Measurements from ENCODE around the gene CYP1B1. TPM values are rescaled to one million over a fixed set of nuclear protein-coding genes. Genes with fewer than 3 reads are reported as not detected.

The CYP1B1 gene
- total RNA-seq, 1 donor from 2014 or later, result 54.5 TPM

- peaks cover 18% of the 10 kb centered on the region for H3K9me3 Mint-ChIP-seq
- H3K27ac Mint-ChIP-seq, result no peak overlapping the region
- no peak overlapping the region for H3K4me3 Mint-ChIP-seq
- H3K36me3 Mint-ChIP-seq, result no peaks in the 10 kb centered on the region
- H3K4me1 Mint-ChIP-seq, result peaks cover 16% of the 10 kb centered on the region
- peaks cover 19% of the 10 kb centered on the region for H3K27me3 Mint-ChIP-seq (ENCODE audit: low read depth)
- TF ChIP-seq, protein P1, sequence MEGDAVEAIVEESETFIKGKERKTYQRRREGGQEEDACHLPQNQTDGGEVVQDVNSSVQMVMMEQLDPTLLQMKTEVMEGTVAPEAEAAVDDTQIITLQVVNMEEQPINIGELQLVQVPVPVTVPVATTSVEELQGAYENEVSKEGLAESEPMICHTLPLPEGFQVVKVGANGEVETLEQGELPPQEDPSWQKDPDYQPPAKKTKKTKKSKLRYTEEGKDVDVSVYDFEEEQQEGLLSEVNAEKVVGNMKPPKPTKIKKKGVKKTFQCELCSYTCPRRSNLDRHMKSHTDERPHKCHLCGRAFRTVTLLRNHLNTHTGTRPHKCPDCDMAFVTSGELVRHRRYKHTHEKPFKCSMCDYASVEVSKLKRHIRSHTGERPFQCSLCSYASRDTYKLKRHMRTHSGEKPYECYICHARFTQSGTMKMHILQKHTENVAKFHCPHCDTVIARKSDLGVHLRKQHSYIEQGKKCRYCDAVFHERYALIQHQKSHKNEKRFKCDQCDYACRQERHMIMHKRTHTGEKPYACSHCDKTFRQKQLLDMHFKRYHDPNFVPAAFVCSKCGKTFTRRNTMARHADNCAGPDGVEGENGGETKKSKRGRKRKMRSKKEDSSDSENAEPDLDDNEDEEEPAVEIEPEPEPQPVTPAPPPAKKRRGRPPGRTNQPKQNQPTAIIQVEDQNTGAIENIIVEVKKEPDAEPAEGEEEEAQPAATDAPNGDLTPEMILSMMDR (IDR thresholded peaks at IDR 0.05; ENCODE audit: unreplicated experiment), result no peak
- DNase-seq (ENCODE audit: low spot score in 2 of 2, unreplicated experiment in 2 of 2), result no peak
Observed at GRCh38 chr2:38037325-38037724, 38.6 kb downstream of the CYP1B1 start.

DNA sequence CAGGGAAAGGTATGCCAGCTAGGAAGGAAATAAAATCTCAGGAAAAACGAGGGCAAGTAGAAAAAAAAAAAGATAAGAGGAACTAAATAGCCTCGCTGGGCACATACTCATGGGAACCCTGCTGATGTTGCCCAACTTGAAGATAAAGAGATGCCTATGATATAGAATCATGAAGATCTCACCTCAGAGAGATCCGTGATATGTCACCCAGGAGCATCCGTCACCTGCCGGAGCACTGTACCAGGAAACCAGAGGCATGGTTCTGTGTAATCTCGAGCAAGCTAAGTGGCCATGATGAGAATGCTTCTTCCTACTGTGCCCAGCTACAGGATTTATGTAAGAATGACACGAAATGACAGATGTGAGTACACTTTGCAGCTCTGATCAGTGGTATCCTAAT is 40.0 kb downstream of the CYP1B1 start:
- peaks cover 19% of the 10 kb centered on the region for H3K27me3 Mint-ChIP-seq (ENCODE audit: low read depth)
- H3K36me3 Mint-ChIP-seq, result no peaks in the 10 kb centered on the region
- H3K27ac Mint-ChIP-seq, result no peak overlapping the region
- DNase-seq (ENCODE audit: low spot score in 2 of 2, unreplicated experiment in 2 of 2), result no peak
- H3K4me3 Mint-ChIP-seq, result no peak overlapping the region
- TF ChIP-seq, protein P1 (IDR thresholded peaks at IDR 0.05; ENCODE audit: unreplicated experiment), result no peak
- H3K4me1 Mint-ChIP-seq, result peaks cover 16% of the 10 kb centered on the region
- peaks cover 5% of the 10 kb centered on the region for H3K9me3 Mint-ChIP-seq

DNA sequence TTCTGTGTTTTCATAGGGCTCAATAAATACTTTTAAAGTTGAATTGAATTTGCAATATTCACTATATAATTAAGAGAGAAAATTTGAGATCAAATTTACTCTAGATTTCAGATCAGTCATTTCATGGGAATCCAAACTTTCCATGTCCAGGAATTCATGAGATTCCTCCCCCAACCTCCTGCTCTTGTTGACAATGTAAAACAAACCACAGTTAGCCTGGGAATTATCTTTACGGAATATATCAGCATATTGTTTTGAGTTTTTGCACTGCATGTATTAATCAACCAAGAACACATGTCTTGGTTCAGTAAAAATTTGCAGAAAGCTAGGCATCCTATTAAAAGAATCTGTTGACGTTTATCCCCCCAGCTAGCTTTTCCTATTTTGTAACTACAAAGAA is 42.3 kb downstream of the CYP1B1 start:
- H3K36me3 Mint-ChIP-seq, result no peaks in the 10 kb centered on the region
- H3K27me3 Mint-ChIP-seq (ENCODE audit: low read depth), result peaks cover 19% of the 10 kb centered on the region
- peaks cover 16% of the 10 kb centered on the region for H3K4me1 Mint-ChIP-seq
- H3K9me3 Mint-ChIP-seq, result no peaks in the 10 kb centered on the region
- no peak for DNase-seq (ENCODE audit: low spot score in 2 of 2, unreplicated experiment in 2 of 2)
- no peak overlapping the region for H3K27ac Mint-ChIP-seq
- TF ChIP-seq, protein P1 (IDR thresholded peaks at IDR 0.05; ENCODE audit: unreplicated experiment), result no peak
- H3K4me3 Mint-ChIP-seq, result no peak overlapping the region

DNA sequence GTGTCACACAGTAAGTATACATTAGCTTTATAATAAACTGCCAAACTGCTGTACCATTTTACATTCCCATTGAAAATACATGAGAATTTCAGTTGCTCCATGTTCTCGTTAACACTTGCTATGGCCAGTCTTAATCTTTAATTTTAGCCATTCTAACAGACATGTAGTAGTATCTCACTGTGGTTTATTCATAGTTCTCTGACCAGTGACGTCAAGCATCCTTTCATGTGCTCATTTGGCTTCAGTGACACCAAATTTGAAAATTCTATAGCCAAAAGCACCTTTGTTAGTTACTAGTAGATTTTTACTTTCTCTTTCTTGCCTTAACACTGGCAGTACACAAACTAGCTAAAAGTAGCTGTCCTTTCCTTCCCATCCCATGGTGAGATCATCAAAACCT is 43.0 kb downstream of the CYP1B1 start:
- H3K27ac Mint-ChIP-seq, result no peak overlapping the region
- no peaks in the 10 kb centered on the region for H3K36me3 Mint-ChIP-seq
- no peak for DNase-seq (ENCODE audit: low spot score in 2 of 2, unreplicated experiment in 2 of 2)
- TF ChIP-seq, protein P1 (IDR thresholded peaks at IDR 0.05; ENCODE audit: unreplicated experiment), result no peak
- H3K27me3 Mint-ChIP-seq (ENCODE audit: low read depth), result peaks cover 14% of the 10 kb centered on the region
- H3K4me3 Mint-ChIP-seq, result no peak overlapping the region
- H3K9me3 Mint-ChIP-seq, result no peaks in the 10 kb centered on the region
- peaks cover 11% of the 10 kb centered on the region for H3K4me1 Mint-ChIP-seq

GRCh38 chr2:38030635-38031355 is 45.2 kb downstream of the CYP1B1 start:
- TF ChIP-seq, protein P1 (IDR thresholded peaks at IDR 0.05; ENCODE audit: unreplicated experiment), result no peak
- DNase-seq (ENCODE audit: low spot score in 2 of 2, unreplicated experiment in 2 of 2), result no peak
- Mint-ChIP-seq H3K4me1 (peaks cover 6% of the 10 kb centered on the region), H3K27me3 (ENCODE audit: low read depth) (no peaks in the 10 kb centered on the region), H3K27ac (no peak overlapping the region), H3K9me3 (no peaks in the 10 kb centered on the region), H3K36me3 (no peaks in the 10 kb centered on the region), H3K4me3 (no peak overlapping the region)
